Astrocyte (in vitro differentiated cells and primary cell): ENCODE data around the gene CDH8. TPM values are rescaled to one million over a fixed set of nuclear protein-coding genes. Genes with fewer than 3 reads are reported as not detected.

Experiments
- DNase-seq: peaks from one replicate; pipeline ENCODE4 v3.0.0-alpha.2; 2010; ENCODE audit warnings: low read depth
- FAIRE-seq: peaks from 2 replicates; lab custom pipeline; 2011; peaks lifted over from hg19 to GRCh38; lab: Jason Lieb, UNC
- H2AFZ ChIP-seq: 2 replicates; pipeline ENCODE4 v1.6.0; 2012; ENCODE audit warnings: low read depth, low read length, inconsistent platforms
- H3K27ac ChIP-seq: 2 replicates; pipeline ENCODE4 v1.5.1; 2011; ENCODE audit warnings: low read depth, low read length, inconsistent platforms
- H3K27me3 ChIP-seq: 2 replicates; pipeline ENCODE4 v1.6.0; 2011; ENCODE audit warnings: low read length, inconsistent platforms; ENCODE audit not compliant: insufficient read depth
- H3K36me3 ChIP-seq: 2 replicates; pipeline ENCODE4 v1.5.1; 2011; ENCODE audit warnings: low read length, inconsistent platforms; ENCODE audit not compliant: insufficient read depth
- H3K4me1 ChIP-seq: 2 replicates; pipeline ENCODE4 v1.5.1; 2011; ENCODE audit warnings: low read length, inconsistent platforms; ENCODE audit not compliant: insufficient read depth
- H3K4me2 ChIP-seq: 2 replicates; pipeline ENCODE4 v1.6.0; 2012; ENCODE audit warnings: low read length, inconsistent platforms
- H3K4me3 ChIP-seq: 2 replicates; pipeline ENCODE4 v1.5.1; 2011; ENCODE audit warnings: low read depth, mild to moderate bottlenecking, low read length, inconsistent platforms; ENCODE audit not compliant: insufficient read depth
- H3K79me2 ChIP-seq: 2 replicates; pipeline ENCODE4 v1.6.0; 2012; ENCODE audit warnings: mild to moderate bottlenecking, low read length, inconsistent platforms; ENCODE audit not compliant: insufficient read depth
- H3K9ac ChIP-seq: 2 replicates; pipeline ENCODE4 v1.6.0; 2012; ENCODE audit warnings: mild to moderate bottlenecking, low read length, inconsistent platforms
- H3K9me3 ChIP-seq: 2 replicates; pipeline ENCODE4 v1.5.1; 2012; ENCODE audit warnings: low read depth, mild to moderate bottlenecking, low read length, inconsistent platforms; ENCODE audit not compliant: insufficient read depth
- H4K20me1 ChIP-seq: 2 replicates; pipeline ENCODE4 v1.6.0; 2012; ENCODE audit warnings: low read length, inconsistent platforms; ENCODE audit not compliant: insufficient read depth
- H3K27ac Mint-ChIP-seq: one replicate; pipeline ENCODE4 v1.8.0; 2021; ENCODE audit warnings: mild to moderate bottlenecking, mixed read lengths; ENCODE audit not compliant: unreplicated experiment
- H3K27me3 Mint-ChIP-seq: one replicate; pipeline ENCODE4 v1.8.0; 2021; ENCODE audit warnings: low read depth, mixed read lengths; ENCODE audit not compliant: unreplicated experiment
- H3K36me3 Mint-ChIP-seq: one replicate; pipeline ENCODE4 v1.8.0; 2021; ENCODE audit warnings: low read depth, mixed read lengths; ENCODE audit not compliant: unreplicated experiment
- H3K4me1 Mint-ChIP-seq: one replicate; pipeline ENCODE4 v1.8.0; 2021; ENCODE audit warnings: low read depth, mixed read lengths; ENCODE audit not compliant: unreplicated experiment
- H3K4me3 Mint-ChIP-seq: one replicate; pipeline ENCODE4 v1.8.0; 2021; ENCODE audit warnings: mild to moderate bottlenecking, moderate library complexity, mixed read lengths; ENCODE audit not compliant: unreplicated experiment
- H3K9me3 Mint-ChIP-seq: one replicate; pipeline ENCODE4 v1.8.0; 2021; ENCODE audit warnings: mild to moderate bottlenecking, mixed read lengths; ENCODE audit not compliant: unreplicated experiment
- EZH2 ChIP-seq: IDR thresholded peaks from 2 replicates; pipeline ENCODE4 v1.6.1; 2012; ENCODE audit warnings: mild to moderate bottlenecking, low read length, inconsistent platforms; ENCODE audit not compliant: insufficient read depth
- total RNA-seq: library from RNA; stranded (reverse); gene quantifications from 2 replicates; pipeline ENCODE4 v1.2.1, GENCODE V29; 2021
- TF ChIP-seq, protein P1 (sequence below): IDR thresholded peaks from 2 replicates; pipeline ENCODE4 v1.5.1; 2011; ENCODE audit warnings: low read depth, mild to moderate bottlenecking, inconsistent platforms, low read length, moderate library complexity; ENCODE audit not compliant: insufficient read depth

The CDH8 gene
- total RNA-seq, 1 donor from 2014 or later = 17.5 TPM

DNA sequence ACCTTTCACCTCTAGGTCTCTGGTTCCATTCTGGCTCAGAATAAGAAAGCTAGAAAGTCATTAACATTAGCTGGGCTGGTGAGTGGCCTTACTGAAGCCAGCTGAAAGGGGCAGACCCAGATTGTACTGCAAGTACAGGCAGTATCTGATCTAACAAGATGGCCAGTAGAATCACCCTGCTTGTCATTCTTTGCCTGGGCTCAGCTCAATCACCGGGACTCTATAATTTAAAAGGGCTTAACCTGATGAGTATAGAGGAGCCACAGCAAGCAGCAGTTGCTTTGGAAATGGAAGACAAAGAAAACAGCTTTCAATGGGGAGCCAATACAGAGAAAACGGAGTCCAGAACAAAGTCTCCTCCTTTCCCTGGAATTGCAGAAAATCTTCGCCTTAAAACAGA is 13.6 kb downstream of the CDH8 start:
- FAIRE-seq = no peak
- Histone ChIP-seq H3K36me3 (no peaks in the 10 kb centered on the region), H3K27me3 (no peaks in the 10 kb centered on the region), H3K4me1 (no peaks in the 10 kb centered on the region), H3K9ac (no peak overlapping the region), H4K20me1 (no peaks in the 10 kb centered on the region), H3K9me3 (no peaks in the 10 kb centered on the region), H3K4me2 (no peak overlapping the region), H3K79me2 (no peaks in the 10 kb centered on the region), H2AFZ (no peak overlapping the region), H3K4me3 (no peak overlapping the region), H3K27ac (no peak overlapping the region)
- no peak for TF ChIP-seq EZH2
- TF ChIP-seq, protein P1, sequence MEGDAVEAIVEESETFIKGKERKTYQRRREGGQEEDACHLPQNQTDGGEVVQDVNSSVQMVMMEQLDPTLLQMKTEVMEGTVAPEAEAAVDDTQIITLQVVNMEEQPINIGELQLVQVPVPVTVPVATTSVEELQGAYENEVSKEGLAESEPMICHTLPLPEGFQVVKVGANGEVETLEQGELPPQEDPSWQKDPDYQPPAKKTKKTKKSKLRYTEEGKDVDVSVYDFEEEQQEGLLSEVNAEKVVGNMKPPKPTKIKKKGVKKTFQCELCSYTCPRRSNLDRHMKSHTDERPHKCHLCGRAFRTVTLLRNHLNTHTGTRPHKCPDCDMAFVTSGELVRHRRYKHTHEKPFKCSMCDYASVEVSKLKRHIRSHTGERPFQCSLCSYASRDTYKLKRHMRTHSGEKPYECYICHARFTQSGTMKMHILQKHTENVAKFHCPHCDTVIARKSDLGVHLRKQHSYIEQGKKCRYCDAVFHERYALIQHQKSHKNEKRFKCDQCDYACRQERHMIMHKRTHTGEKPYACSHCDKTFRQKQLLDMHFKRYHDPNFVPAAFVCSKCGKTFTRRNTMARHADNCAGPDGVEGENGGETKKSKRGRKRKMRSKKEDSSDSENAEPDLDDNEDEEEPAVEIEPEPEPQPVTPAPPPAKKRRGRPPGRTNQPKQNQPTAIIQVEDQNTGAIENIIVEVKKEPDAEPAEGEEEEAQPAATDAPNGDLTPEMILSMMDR = no peak
- Mint-ChIP-seq H3K9me3 (no peaks in the 10 kb centered on the region), H3K27me3 (peaks cover 6% of the 10 kb centered on the region), H3K4me3 (no peak overlapping the region), H3K4me1 (no peaks in the 10 kb centered on the region), H3K27ac (no peak overlapping the region), H3K36me3 (no peaks in the 10 kb centered on the region)
- DNase-seq = no peak

DNA sequence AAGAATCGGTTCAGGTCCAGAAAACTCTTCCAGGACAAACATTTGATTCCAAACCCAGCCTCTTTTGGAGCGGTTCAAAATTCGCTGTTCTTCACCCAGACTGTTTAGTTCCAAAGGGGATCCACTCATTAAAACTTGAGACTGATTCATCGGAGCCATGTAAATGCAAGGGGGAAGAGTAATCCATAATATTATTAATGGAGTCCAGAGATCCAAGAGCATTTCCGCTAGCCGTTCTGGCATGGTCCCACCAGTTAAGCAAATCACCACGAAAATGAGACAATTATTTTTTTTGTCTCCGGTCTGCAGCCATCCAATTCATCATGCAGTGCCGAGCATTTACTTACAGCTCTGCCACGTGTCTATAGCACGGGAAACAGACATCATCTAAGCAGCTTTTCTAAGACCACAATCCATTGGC is 15.1 kb downstream of the CDH8 start:
- no peak overlapping the region for H3K27ac Mint-ChIP-seq
- Histone ChIP-seq H4K20me1 (no peaks in the 10 kb centered on the region), H2AFZ (no peak overlapping the region), H3K9ac (no peak overlapping the region), H3K27ac (no peak overlapping the region), H3K9me3 (no peaks in the 10 kb centered on the region), H3K4me2 (peak overlapping the region; percentile 19), H3K79me2 (no peaks in the 10 kb centered on the region), H3K36me3 (no peaks in the 10 kb centered on the region), H3K4me1 (no peaks in the 10 kb centered on the region), H3K4me3 (no peak overlapping the region), H3K27me3 (no peaks in the 10 kb centered on the region)
- H3K9me3 Mint-ChIP-seq = no peaks in the 10 kb centered on the region
- no peak for TF ChIP-seq EZH2
- TF ChIP-seq, protein P1 = no peak
- FAIRE-seq (no peak), DNase-seq (peak; percentile 42)
- H3K36me3 Mint-ChIP-seq = no peaks in the 10 kb centered on the region
- H3K4me3 Mint-ChIP-seq = no peak overlapping the region
- H3K27me3 Mint-ChIP-seq = peaks cover 8% of the 10 kb centered on the region
- H3K4me1 Mint-ChIP-seq = no peaks in the 10 kb centered on the region

DNA sequence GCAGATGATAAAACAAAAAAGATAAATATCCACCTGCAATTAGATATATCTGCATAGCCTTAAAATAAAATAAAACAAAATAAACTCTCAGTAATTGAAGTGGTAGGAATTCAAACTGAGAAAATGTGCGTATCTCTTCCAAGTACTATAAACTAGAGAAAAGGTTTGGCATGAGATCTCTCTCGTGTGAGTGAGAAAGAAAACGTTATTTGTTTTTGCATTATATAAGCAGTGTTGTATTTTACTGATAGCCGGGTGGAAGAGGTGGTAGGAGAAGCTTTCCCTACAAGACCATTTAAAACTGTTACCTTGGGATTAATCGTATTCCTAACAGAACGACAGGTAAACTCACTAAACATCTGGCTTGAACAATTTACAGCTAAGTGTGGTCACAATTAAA is 15.6 kb downstream of the CDH8 start:
- Histone ChIP-seq H3K9ac (no peak overlapping the region), H3K79me2 (no peaks in the 10 kb centered on the region), H3K27me3 (no peaks in the 10 kb centered on the region), H3K4me1 (no peaks in the 10 kb centered on the region), H3K4me2 (no peak overlapping the region), H3K36me3 (no peaks in the 10 kb centered on the region), H4K20me1 (no peaks in the 10 kb centered on the region), H3K9me3 (no peaks in the 10 kb centered on the region), H2AFZ (no peak overlapping the region), H3K27ac (no peak overlapping the region), H3K4me3 (no peak overlapping the region)
- H3K27ac Mint-ChIP-seq = no peak overlapping the region
- FAIRE-seq = no peak
- no peak for DNase-seq
- H3K4me3 Mint-ChIP-seq = no peak overlapping the region
- TF ChIP-seq, protein P1 = no peak
- no peak for TF ChIP-seq EZH2
- H3K9me3 Mint-ChIP-seq = no peaks in the 10 kb centered on the region
- H3K4me1 Mint-ChIP-seq = no peaks in the 10 kb centered on the region
- peaks cover 10% of the 10 kb centered on the region for H3K27me3 Mint-ChIP-seq
- no peaks in the 10 kb centered on the region for H3K36me3 Mint-ChIP-seq
